ENCODE results near the gene PEX19. TPM values are rescaled to one million over a fixed set of nuclear protein-coding genes. Genes with fewer than 3 reads are reported as not detected.

Gene PEX19
- total RNA-seq, 1 donor from 2014 or later = 74.6 TPM

GRCh38 chr1:160284220-160284781 lies 632 bp downstream of the PEX19 start:
- Mint-ChIP-seq H3K27me3 (ENCODE audit: insufficient read depth, low read depth) (peaks cover 4% of the 10 kb centered on the region), H3K27ac (peak overlapping the region; percentile 95), H3K4me3 (peak overlapping the region; percentile 92), H3K36me3 (peaks cover 18% of the 10 kb centered on the region), H3K4me1 (peaks cover 21% of the 10 kb centered on the region), H3K9me3 (no peaks in the 10 kb centered on the region)
- H3K9ac ChIP-seq = peak overlapping the region; percentile 95
- peak overlapping the region; percentile 97 for H3K4me2 ChIP-seq
- H3K79me2 ChIP-seq (ENCODE audit: low read depth) = peaks cover 19% of the 10 kb centered on the region
- H3K27me3 ChIP-seq = no peaks in the 10 kb centered on the region
- peaks cover 14% of the 10 kb centered on the region for H4K20me1 ChIP-seq (ENCODE audit: low read depth)
- H2AFZ ChIP-seq (replicated peaks) = peak overlapping the region; percentile 86
- no peaks in the 10 kb centered on the region for H3K9me3 ChIP-seq (ENCODE audit: low read depth)
- peaks cover 9% of the 10 kb centered on the region for H3K36me3 ChIP-seq
- TF ChIP-seq EZH2phosphoT487 (IDR thresholded peaks at IDR 0.05) (no peak), EZH2 (IDR thresholded peaks at IDR 0.05) (no peak)
- TF ChIP-seq, protein P1, sequence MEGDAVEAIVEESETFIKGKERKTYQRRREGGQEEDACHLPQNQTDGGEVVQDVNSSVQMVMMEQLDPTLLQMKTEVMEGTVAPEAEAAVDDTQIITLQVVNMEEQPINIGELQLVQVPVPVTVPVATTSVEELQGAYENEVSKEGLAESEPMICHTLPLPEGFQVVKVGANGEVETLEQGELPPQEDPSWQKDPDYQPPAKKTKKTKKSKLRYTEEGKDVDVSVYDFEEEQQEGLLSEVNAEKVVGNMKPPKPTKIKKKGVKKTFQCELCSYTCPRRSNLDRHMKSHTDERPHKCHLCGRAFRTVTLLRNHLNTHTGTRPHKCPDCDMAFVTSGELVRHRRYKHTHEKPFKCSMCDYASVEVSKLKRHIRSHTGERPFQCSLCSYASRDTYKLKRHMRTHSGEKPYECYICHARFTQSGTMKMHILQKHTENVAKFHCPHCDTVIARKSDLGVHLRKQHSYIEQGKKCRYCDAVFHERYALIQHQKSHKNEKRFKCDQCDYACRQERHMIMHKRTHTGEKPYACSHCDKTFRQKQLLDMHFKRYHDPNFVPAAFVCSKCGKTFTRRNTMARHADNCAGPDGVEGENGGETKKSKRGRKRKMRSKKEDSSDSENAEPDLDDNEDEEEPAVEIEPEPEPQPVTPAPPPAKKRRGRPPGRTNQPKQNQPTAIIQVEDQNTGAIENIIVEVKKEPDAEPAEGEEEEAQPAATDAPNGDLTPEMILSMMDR (IDR thresholded peaks at IDR 0.05) = no peak
- no peak overlapping the region for H3K27ac ChIP-seq
- peak; percentile 52 for DNase-seq (ENCODE audit: low spot score)
- H3K4me3 ChIP-seq = peak overlapping the region; percentile 98
- peaks cover 31% of the 10 kb centered on the region for H3F3A ChIP-seq (ENCODE audit: low read depth)
- peaks cover 22% of the 10 kb centered on the region for H3K4me1 ChIP-seq

DNA sequence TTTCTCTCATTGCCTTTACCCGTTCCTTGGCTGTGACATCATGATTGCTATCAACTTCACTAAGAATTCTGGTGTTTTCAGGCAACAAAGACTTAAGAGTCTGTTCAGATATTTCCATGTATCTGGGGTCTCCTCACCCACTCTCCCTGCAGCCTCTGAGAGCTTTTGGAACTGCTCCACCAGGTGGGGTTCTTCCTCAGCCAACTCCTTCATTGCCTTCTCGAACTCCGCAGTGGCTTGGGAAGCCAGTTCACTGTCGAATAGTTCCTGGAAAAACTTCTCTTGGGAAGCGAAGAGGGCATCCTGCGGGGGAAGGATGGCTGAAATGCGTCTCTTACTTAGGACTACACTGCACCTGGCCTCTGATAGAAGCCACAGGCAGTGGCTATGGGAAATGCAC lies 2.1 kb downstream of the PEX19 start:
- Mint-ChIP-seq H3K36me3 (peaks cover 18% of the 10 kb centered on the region), H3K27ac (no peak overlapping the region), H3K9me3 (no peaks in the 10 kb centered on the region), H3K4me3 (no peak overlapping the region), H3K27me3 (ENCODE audit: insufficient read depth, low read depth) (peaks cover 4% of the 10 kb centered on the region), H3K4me1 (peaks cover 21% of the 10 kb centered on the region)
- H3K4me2 ChIP-seq = no peak overlapping the region
- DNase-seq (ENCODE audit: low spot score) = peak; percentile 24
- H3F3A ChIP-seq (ENCODE audit: low read depth) = peaks cover 25% of the 10 kb centered on the region
- no peak overlapping the region for H2AFZ ChIP-seq (replicated peaks)
- peaks cover 14% of the 10 kb centered on the region for H4K20me1 ChIP-seq (ENCODE audit: low read depth)
- H3K4me3 ChIP-seq = no peak overlapping the region
- H3K27ac ChIP-seq = no peak overlapping the region
- TF ChIP-seq EZH2phosphoT487 (IDR thresholded peaks at IDR 0.05) (no peak), EZH2 (IDR thresholded peaks at IDR 0.05) (no peak)
- TF ChIP-seq, protein P1 (IDR thresholded peaks at IDR 0.05) = peak; percentile 29
- no peaks in the 10 kb centered on the region for H3K36me3 ChIP-seq
- no peaks in the 10 kb centered on the region for H3K27me3 ChIP-seq
- H3K79me2 ChIP-seq (ENCODE audit: low read depth) = peaks cover 19% of the 10 kb centered on the region
- H3K9ac ChIP-seq = no peak overlapping the region
- peaks cover 22% of the 10 kb centered on the region for H3K4me1 ChIP-seq
- H3K9me3 ChIP-seq (ENCODE audit: low read depth) = no peaks in the 10 kb centered on the region

DNA sequence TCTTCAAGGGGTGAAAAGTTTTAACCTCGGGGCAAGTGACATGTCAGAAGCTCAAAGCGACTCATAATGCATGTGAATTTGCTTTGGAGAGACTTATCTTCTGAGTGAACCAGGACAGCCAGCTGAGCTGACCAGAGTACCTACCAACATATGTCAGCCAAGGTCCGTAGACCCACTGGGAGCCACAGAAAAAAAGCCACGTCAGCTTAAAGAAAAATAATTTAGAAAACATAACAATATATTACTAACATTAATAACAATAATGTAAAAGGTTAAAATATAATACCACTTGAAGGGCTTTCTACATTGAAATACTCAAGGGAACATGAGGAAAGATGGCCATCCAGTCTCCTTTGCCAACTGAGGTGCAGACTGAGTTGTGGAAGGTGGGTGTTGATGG lies 6.9 kb downstream of the PEX19 start:
- H3K9me3 Mint-ChIP-seq = no peaks in the 10 kb centered on the region
- Histone ChIP-seq H3K9me3 (ENCODE audit: low read depth) (no peaks in the 10 kb centered on the region), H4K20me1 (ENCODE audit: low read depth) (peaks cover 3% of the 10 kb centered on the region), H3K9ac (no peak overlapping the region), H3F3A (ENCODE audit: low read depth) (peaks cover 6% of the 10 kb centered on the region), H3K27me3 (no peaks in the 10 kb centered on the region), H3K36me3 (no peaks in the 10 kb centered on the region), H3K4me2 (no peak overlapping the region), H3K27ac (no peak overlapping the region), H3K4me3 (no peak overlapping the region), H3K4me1 (no peaks in the 10 kb centered on the region), H3K79me2 (ENCODE audit: low read depth) (peaks cover under 1% of the 10 kb centered on the region), H2AFZ (replicated peaks) (no peak overlapping the region)
- H3K4me1 Mint-ChIP-seq = no peaks in the 10 kb centered on the region
- H3K27me3 Mint-ChIP-seq (ENCODE audit: insufficient read depth, low read depth) = no peaks in the 10 kb centered on the region
- DNase-seq (ENCODE audit: low spot score) = no peak
- peaks cover 21% of the 10 kb centered on the region for H3K36me3 Mint-ChIP-seq
- H3K27ac Mint-ChIP-seq = no peak overlapping the region
- no peak for TF ChIP-seq EZH2 (IDR thresholded peaks at IDR 0.05)
- TF ChIP-seq EZH2phosphoT487 (IDR thresholded peaks at IDR 0.05) = no peak
- TF ChIP-seq, protein P1 (IDR thresholded peaks at IDR 0.05) = no peak
- no peak overlapping the region for H3K4me3 Mint-ChIP-seq

Data from neural progenitor cell (in vitro differentiated cells).